ENCODE results near the gene GTPBP2.

Gene GTPBP2

DNA sequence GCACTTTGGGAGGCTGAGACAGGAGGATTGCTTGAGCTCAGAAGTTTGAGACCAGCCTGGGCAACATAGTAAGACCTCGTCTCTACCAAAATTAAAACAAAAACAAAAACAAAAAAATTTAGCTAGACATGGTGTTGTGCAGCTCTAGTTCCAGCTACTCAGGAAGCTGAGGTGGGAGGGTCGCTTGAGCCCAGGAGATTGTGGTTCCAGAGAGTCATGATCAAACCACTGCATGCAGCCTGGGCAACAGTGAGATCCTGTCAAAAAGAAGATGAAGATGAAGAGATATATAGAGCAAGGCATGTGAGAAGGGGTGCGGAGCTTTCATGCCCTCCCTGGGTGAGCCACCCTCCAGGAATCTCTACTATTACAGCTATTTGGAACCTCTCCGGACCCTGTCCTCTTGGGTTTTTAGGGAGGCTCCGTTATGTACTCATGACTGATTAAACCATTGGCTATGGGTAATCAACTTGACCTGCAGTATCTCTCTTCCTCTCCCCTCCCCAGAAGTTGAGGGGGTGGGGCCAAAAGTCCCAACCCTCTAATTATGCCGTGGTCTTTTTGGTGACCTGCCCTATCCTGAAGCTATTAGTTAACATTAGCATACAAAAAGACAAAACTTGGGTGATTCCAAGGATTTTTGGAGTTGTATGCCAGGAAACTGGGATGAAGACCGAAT, 44.0 kb downstream of the GTPBP2 start:
- DNase-seq (ENCODE audit: extremely low spot score, insufficient read length, low read depth) (no peak), FAIRE-seq (no peak)

DNA sequence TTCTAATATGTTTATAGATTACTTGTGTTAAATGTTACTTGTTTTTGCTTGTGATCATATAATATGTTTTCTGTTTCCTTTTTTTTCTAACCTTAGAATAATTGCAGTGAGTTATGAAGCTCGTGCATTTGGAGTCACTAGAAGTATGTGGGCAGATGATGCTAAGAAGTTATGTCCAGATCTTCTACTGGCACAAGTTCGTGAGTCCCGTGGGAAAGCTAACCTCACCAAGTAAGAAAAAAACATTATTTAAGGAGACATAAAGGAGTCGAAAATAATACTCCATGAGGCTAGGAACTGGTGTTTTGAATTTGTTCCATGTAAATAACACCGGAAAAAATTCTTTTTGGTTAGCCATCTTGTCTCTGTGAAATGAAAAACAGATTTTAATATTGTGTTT, 46.2 kb downstream of the GTPBP2 start:
- DNase-seq (ENCODE audit: extremely low spot score, insufficient read length, low read depth) (no peak), FAIRE-seq (no peak)

DNA sequence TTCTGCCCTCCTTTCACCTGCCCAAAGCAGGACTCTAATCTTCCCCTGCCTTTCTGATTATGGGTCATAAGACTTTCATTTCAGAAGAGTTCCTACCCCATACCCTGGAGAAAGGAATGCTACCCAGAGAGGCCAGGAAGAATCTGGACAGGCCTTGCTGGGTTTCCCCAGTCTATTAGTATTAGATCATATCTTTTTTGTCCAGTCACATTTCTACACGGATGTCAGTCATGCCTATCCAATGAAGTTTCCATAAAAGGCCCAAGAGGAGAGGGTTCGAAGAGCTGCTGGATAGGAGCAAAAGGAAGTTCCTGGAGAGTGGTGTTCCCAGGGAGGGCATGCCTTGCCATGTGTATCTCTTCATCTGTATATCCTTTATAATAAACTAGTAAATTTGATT, 49.9 kb downstream of the GTPBP2 start:
- DNase-seq (ENCODE audit: extremely low spot score, insufficient read length, low read depth) (no peak), FAIRE-seq (no peak)

DNA sequence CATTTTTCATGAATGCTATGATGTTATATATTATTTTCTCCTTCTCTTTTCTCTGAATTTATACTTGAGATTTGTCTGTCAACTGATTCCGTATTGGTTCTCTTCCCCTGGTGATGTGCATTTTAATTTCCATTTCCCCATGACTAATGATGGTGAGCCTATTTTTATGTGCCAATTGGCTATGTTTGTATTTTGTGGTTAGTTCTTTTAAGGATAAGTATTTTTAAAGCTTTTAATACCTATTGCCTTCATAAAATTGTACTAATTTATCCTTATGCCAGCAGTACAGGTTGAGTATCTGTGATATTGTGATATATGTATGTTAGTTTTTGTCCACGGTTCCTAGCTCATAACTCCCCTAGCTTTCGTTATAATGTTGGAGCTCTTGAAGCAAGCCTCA, 50.3 kb downstream of the GTPBP2 start:
- DNase-seq (ENCODE audit: extremely low spot score, insufficient read length, low read depth) (no peak), FAIRE-seq (no peak)

DNA sequence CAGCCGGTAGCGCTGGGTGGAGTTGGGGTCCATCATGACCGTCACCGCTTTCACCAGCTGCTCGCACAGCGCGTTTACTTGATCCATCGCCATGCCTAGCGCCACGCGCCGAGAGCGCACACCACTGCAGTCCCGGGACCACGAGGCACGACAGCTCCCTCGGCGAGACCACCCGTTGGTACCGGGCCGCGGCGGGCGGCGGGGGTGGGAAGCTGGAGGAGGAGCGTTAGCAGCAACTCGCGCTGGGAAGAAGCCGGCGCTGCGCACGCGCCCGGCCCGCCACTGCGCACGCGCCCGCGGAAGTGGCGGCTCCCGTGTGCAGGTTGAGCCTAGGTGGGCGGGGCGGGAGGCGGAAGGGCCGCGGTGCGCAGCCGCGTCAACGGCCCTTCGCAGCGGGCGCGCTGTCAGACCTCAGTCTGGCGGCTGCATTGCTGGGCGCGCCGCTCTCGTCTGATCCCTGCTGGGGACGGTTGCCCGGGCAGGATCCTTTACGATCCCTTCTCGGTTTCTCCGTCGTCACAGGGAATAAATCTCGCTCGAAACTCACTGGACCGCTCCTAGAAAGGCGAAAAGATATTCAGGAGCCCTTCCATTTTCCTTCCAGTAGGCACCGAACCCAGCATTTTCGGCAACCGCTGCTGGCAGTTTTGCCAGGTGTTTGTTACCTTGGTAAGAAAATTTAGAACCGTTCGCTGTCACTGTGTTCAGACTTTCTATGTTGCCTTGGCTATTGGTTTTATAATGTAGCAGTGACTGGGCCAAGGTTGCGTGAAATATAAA, 53.1 kb downstream of the GTPBP2 start, which contains the start of the genes POLH and XPO5:
Gene POLH, plus strand, starts transcription at position 414 of the 780 bp plus-strand sequence. CDS start 6,135 bp downstream, outside the sequence.
Gene XPO5, minus strand, starts transcription at position 267 of the 780 bp plus-strand sequence. Its CDS starts 174 bp downstream, at position 93.
- peak; percentile 87 for FAIRE-seq

DNA sequence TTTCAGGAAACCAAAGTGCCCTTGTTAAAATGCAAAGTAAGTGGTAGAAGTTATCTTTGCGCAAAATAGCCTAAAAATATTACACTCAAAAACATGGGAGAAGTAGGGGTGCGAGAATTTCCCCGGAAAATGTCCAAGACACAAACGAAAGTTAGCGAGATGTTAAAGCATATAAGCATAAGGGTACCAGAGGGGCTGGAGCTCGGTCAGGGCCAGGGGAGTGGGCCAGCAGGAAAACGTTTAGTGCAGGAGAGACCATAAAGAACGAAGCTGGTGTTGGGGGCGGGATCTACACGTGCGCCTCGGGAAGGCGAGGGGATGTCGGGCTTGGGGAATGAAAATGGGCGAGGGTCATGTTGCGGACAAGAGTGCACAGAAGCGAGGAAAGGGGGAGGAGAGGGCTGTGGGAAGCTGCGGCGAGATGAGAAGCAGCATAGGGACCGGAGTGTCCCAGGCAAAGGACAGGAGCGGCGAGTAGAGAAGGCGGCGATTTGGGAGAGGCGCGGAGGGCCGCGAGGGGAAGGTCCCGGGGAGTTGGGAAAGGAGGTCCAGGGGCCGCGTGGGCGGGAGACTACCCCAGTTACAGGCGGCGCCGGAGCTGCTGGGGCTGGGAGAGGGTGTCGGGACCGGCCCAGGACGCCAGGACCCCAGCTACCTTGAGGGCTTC, 53.8 kb downstream of the GTPBP2 start:
- FAIRE-seq (no peak), DNase-seq (ENCODE audit: extremely low spot score, insufficient read length, low read depth) (no peak)

More for the DNA sequence above, 53.1 kb downstream of the GTPBP2 start, which contains the start of the genes POLH and XPO5:
- peak; percentile 98 for DNase-seq (ENCODE audit: extremely low spot score, insufficient read length, low read depth)

DNA sequence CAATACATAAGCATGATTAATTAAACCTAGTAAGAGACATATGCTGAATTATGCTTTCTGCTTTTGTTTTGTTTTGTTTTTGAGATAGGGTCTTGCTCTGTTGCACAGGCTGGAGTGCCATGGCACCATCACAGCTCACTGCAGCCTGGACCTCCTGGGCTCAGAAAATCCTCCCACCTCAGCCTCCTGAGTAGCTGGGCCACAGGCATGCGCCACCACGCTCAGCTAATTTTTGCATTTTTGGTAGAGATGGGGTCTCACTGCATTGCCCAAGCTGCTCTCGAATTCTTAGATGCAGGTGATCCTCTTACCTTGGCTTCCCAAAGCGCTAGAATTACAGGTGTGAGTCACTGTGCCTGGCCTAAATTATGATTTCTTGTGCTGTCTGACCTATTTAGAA, 57.0 kb downstream of the GTPBP2 start:
- FAIRE-seq = no peak
- no peak for DNase-seq (ENCODE audit: extremely low spot score, insufficient read length, low read depth)

DNA sequence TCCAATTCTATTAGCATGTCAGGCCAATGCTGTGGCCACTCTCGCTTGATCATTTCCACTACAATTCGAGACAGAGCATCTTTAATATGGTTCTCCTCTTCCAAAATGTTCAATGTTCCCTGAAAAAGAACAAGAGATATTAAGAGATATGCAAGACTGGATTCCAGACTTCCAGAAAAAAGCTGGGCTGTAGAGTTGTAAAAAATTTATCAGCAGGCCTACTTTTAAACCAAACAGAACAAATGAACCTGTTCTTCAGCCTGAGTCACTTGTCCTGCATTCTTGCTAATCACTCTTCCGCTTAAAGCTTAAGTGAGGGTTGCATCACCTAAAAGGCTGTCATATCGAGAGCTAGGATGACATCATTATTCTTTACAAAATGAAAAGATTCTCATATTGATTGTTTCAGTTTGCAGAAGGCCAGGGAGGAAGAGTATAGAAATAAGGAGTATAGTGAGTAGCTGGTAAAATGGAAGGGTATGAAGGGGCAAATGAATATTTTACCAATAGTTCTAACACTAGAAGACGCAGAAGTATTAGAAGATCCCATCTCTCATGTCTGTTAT, 58.1 kb downstream of the GTPBP2 start:
- no peak for DNase-seq (ENCODE audit: extremely low spot score, insufficient read length, low read depth)
- FAIRE-seq = no peak
